Small intestine (tissue), 7 donors: ENCODE data around the gene SCN7A. TPM values are rescaled to one million over a fixed set of nuclear protein-coding genes. Genes with fewer than 3 reads are reported as not detected.

ENCODE experiments used
- DNase-seq, 2 donors: peaks; one replicate each; pipeline versions ENCODE4 v3.0.0 to v3.0.0-alpha.2; 2013
- FAIRE-seq: peaks from 2 replicates; lab custom pipeline; 2012; peaks lifted over from hg19 to GRCh38; lab: Jason Lieb, UNC
- H3K27ac ChIP-seq, 3 donors: one replicate each; pipeline ENCODE4 v1.5.1; 2013; ENCODE audit warnings: low read length in 2 of 3, mild to moderate bottlenecking in 2 of 3, control low read depth in 1 of 3, inconsistent platforms in 1 of 3, low read depth in 1 of 3, moderate library complexity in 1 of 3
- H3K27me3 ChIP-seq, 3 donors: one replicate each; pipeline ENCODE4 v1.6.1; 2013; ENCODE audit warnings: low read length in 3 of 3, inconsistent platforms in 1 of 3; ENCODE audit not compliant: control insufficient read depth in 3 of 3, insufficient read depth in 3 of 3
- H3K36me3 ChIP-seq, 3 donors: one replicate each; pipeline ENCODE4 v1.6.1; 2013; ENCODE audit warnings: low read length in 3 of 3, inconsistent platforms in 1 of 3, low read depth in 1 of 3, mild to moderate bottlenecking in 1 of 3, moderate library complexity in 1 of 3; ENCODE audit not compliant: control insufficient read depth in 3 of 3, insufficient read depth in 2 of 3
- H3K4me1 ChIP-seq, 3 donors: one replicate each; pipeline ENCODE4 v1.6.1; 2013; ENCODE audit warnings: low read length in 2 of 3, inconsistent platforms in 1 of 3, low read depth in 1 of 3, mild to moderate bottlenecking in 1 of 3, moderate library complexity in 1 of 3; ENCODE audit not compliant: control insufficient read depth in 3 of 3, insufficient read depth in 2 of 3
- H3K4me3 ChIP-seq, 3 donors: one replicate each; pipeline ENCODE4 v1.5.1; 2013; ENCODE audit warnings: low read length in 3 of 3, control low read depth in 1 of 3, inconsistent platforms in 1 of 3, low read depth in 1 of 3, mild to moderate bottlenecking in 1 of 3, moderate library complexity in 1 of 3
- H3K9me3 ChIP-seq, 2 donors: one replicate each; pipeline ENCODE4 v1.6.1; 2013; ENCODE audit warnings: low read depth in 1 of 2, low read length in 1 of 2; ENCODE audit not compliant: control insufficient read depth in 2 of 2, insufficient read depth in 1 of 2
- WGBS, 3 donors: extraction: QIAGEN DNeasy Blood & Tissue Kit; methylation state at CpG; one replicate each; pipeline ENCODE4 v1.1.7; 2013; 5-methylcytosine and 5-hydroxymethylcytosine counted together
- polyA plus RNA-seq, 4 donors: library from polyadenylated mRNA; stranded (reverse) in 3 of 4; unstranded in 1 of 4; fragments of 200-250 nt in 3 of 4; fragments of 120-200 nt in 1 of 4; gene quantifications; one replicate each; pipeline versions ENCODE4 v1.2.1 to v1.2.3, GENCODE V29; 2013
- donor health status: healthy with polysubstance abuse.
- donor health status: control.
- donor health status: control.
- donor health status: Bipolar disorder and iron deficiency.
- donor health status: healthy.

SCN7A gene
- polyA plus RNA-seq, 4 donors = 0.27 to 3.2 (median 1.7) TPM; not detected in 1

GRCh38 chr2:166516712-166517303, 22.8 kb upstream of the SCN7A start:
- no peaks in the 10 kb centered on the region for H3K9me3 ChIP-seq
- H3K36me3 ChIP-seq = no peaks in the 10 kb centered on the region
- 5 to 10% (median 5%) methylated on average over 2 of the region's 2 CpGs for WGBS, 3 donors
- no peak overlapping the region for H3K27ac ChIP-seq
- H3K27me3 ChIP-seq = no peaks in the 10 kb centered on the region
- FAIRE-seq (no peak), DNase-seq (peak in 1 of 2 donors; percentile 17)
- no peak overlapping the region for H3K4me3 ChIP-seq
- no peaks in the 10 kb centered on the region for H3K4me1 ChIP-seq

GRCh38 chr2:166513952-166514351, 19.9 kb upstream of the SCN7A start:
- H3K27ac ChIP-seq = no peak overlapping the region
- no peaks in the 10 kb centered on the region for H3K9me3 ChIP-seq
- no peaks in the 10 kb centered on the region for H3K4me1 ChIP-seq
- no peaks in the 10 kb centered on the region for H3K36me3 ChIP-seq
- DNase-seq = no peak
- H3K27me3 ChIP-seq = no peaks in the 10 kb centered on the region
- no peak overlapping the region for H3K4me3 ChIP-seq
- 39 to 63% (median 48%) methylated on average over 1 of the region's 1 CpG for WGBS, 3 donors
- FAIRE-seq = no peak

GRCh38 chr2:166499281-166499680, 5.2 kb upstream of the SCN7A start:
- Histone ChIP-seq H3K36me3 (no peaks in the 10 kb centered on the region), H3K27me3 (peaks cover 0 to under 1% (median 0%) of the 10 kb centered on the region in 3 donors), H3K27ac (no peak overlapping the region), H3K4me3 (no peak overlapping the region), H3K9me3 (no peaks in the 10 kb centered on the region), H3K4me1 (no peaks in the 10 kb centered on the region)
- FAIRE-seq = no peak
- DNase-seq = no peak
- WGBS, 3 donors = 91 to 100% (median 98%) methylated on average over 1 of the region's 1 CpG

- Histone ChIP-seq H3K4me1 (no peaks in the 10 kb centered on the region), H3K4me3 (no peak overlapping the region), H3K27ac (no peak overlapping the region), H3K9me3 (no peaks in the 10 kb centered on the region), H3K27me3 (peaks cover 0 to 5% (median 0%) of the 10 kb centered on the region in 3 donors), H3K36me3 (no peaks in the 10 kb centered on the region)
- no peak for FAIRE-seq
- DNase-seq = no peak
- 8 to 32% (median 11%) methylated on average over 1 of the region's 1 CpG for WGBS, 3 donors
Observed at GRCh38 chr2:166491461-166491860, 2.6 kb downstream of the SCN7A start.

GRCh38 chr2:166487171-166487570, 6.9 kb downstream of the SCN7A start:
- Histone ChIP-seq H3K36me3 (no peaks in the 10 kb centered on the region), H3K27ac (no peak overlapping the region), H3K27me3 (no peaks in the 10 kb centered on the region), H3K4me3 (no peak overlapping the region), H3K4me1 (no peaks in the 10 kb centered on the region), H3K9me3 (no peaks in the 10 kb centered on the region)
- WGBS, 3 donors = 56 to 69% (median 58%) methylated on average over 1 of the region's 1 CpG
- FAIRE-seq (no peak), DNase-seq (no peak)

- DNase-seq (no peak), FAIRE-seq (no peak)
- Histone ChIP-seq H3K4me1 (no peaks in the 10 kb centered on the region), H3K36me3 (no peaks in the 10 kb centered on the region), H3K4me3 (no peak overlapping the region), H3K9me3 (no peaks in the 10 kb centered on the region), H3K27ac (no peak overlapping the region), H3K27me3 (no peaks in the 10 kb centered on the region)
- 66 to 75% (median 66%) methylated on average over 5 of the region's 5 CpGs for WGBS, 3 donors
Observed at GRCh38 chr2:166485558-166486178, 8.4 kb downstream of the SCN7A start.

- Histone ChIP-seq H3K27ac (no peak overlapping the region), H3K4me3 (no peak overlapping the region), H3K27me3 (no peaks in the 10 kb centered on the region), H3K4me1 (no peaks in the 10 kb centered on the region), H3K9me3 (no peaks in the 10 kb centered on the region), H3K36me3 (no peaks in the 10 kb centered on the region)
- FAIRE-seq (no peak), DNase-seq (no peak)
- WGBS, 3 donors = 87 to 92% (median 92%) methylated on average over 2 of the region's 2 CpGs
Observed at GRCh38 chr2:166472332-166472731, 21.7 kb downstream of the SCN7A start.

GRCh38 chr2:166468124-166469024, 25.7 kb downstream of the SCN7A start:
- no peak for DNase-seq

More at GRCh38 chr2:166468124-166469024, 25.7 kb downstream of the SCN7A start:
- 73 to 79% (median 78%) methylated on average over 5 of the region's 5 CpGs for WGBS, 3 donors
- Histone ChIP-seq H3K27me3 (no peaks in the 10 kb centered on the region), H3K9me3 (no peaks in the 10 kb centered on the region), H3K36me3 (no peaks in the 10 kb centered on the region), H3K27ac (no peak overlapping the region), H3K4me1 (no peaks in the 10 kb centered on the region), H3K4me3 (no peak overlapping the region)
- FAIRE-seq = peak; percentile 23
